Heart left ventricle (tissue), 16 donors: ENCODE measurements around the gene NXPH4. TPM values are rescaled to one million over a fixed set of nuclear protein-coding genes. Genes with fewer than 3 reads are reported as not detected.

Experiments used
- ATAC-seq, 4 donors: fragments of 200-7000 bp; cut with Tn5 transposase; one replicate each; pipeline ENCODE4 v1.9.1; 2020 to 2022; ENCODE audit warnings: moderate library complexity in 4 of 4, mild to moderate bottlenecking in 3 of 4, moderate number of reproducible peaks in 1 of 4
- DNase-seq, 5 donors: peaks; one replicate each; pipeline ENCODE4 v3.0.0-alpha.2; 2020
- H3K27ac ChIP-seq, 12 donors: fragments of 200-600 bp; sonication (generic) in 4 of 12; one replicate each; pipeline versions ENCODE4 v1.5.0 to v1.8.0; 2016 to 2022; ENCODE audit warnings: mild to moderate bottlenecking in 2 of 12
- H3K27me3 ChIP-seq, 9 donors: fragments of 200-600 bp; sonication (generic) in 2 of 9; one replicate each; pipeline versions ENCODE4 v1.5.1 to v1.8.0; 2016 to 2022; ENCODE audit warnings: mild to moderate bottlenecking in 3 of 9
- H3K36me3 ChIP-seq, 9 donors: fragments of 200-600 bp; sonication (generic) in 2 of 9; one replicate each; pipeline versions ENCODE4 v1.5.0 to v1.8.0; 2018 to 2022; ENCODE audit warnings: mild to moderate bottlenecking in 2 of 9
- H3K4me1 ChIP-seq, 12 donors: fragments of 200-600 bp; sonication (generic) in 4 of 12; one replicate each; pipeline versions ENCODE4 v1.5.0 to v1.8.0; 2016 to 2022; ENCODE audit warnings: mild to moderate bottlenecking in 3 of 12
- H3K4me3 ChIP-seq, 12 donors: fragments of 200-600 bp; sonication (generic) in 4 of 12; one replicate each; pipeline versions ENCODE4 v1.5.0 to v1.8.0; 2017 to 2022; ENCODE audit warnings: mild to moderate bottlenecking in 9 of 12, moderate library complexity in 4 of 12
- H3K9me3 ChIP-seq, 12 donors: fragments of 200-600 bp; sonication (generic) in 4 of 12; one replicate each; pipeline versions ENCODE4 v1.5.0 to v1.8.0; 2016 to 2022; ENCODE audit warnings: mild to moderate bottlenecking in 1 of 12
- CTCF ChIP-seq, 12 donors: fragments of 200-600 bp; sonication (generic) in 4 of 12; IDR thresholded peaks; one replicate each; pipeline versions ENCODE4 v1.5.0 to v1.8.0; 2018 to 2022; ENCODE audit warnings: antibody characterized with exemption in 12 of 12, mild to moderate bottlenecking in 5 of 12
- POLR2A ChIP-seq, 2 donors: fragments of 450-650 bp; IDR thresholded peaks; one replicate each; pipeline ENCODE4 v1.6.1; 2017; ENCODE audit warnings: antibody characterized with exemption in 2 of 2, mild to moderate bottlenecking in 2 of 2, moderate library complexity in 2 of 2
- WGBS, 4 donors: extraction: QIAGEN DNeasy Blood & Tissue Kit in 2 of 4; methylation state at CpG; one replicate each; pipeline versions ENCODE4 v1.1.5 to v1.1.7; 2013 to 2018; 5-methylcytosine and 5-hydroxymethylcytosine counted together
- intact Hi-C, 10 donors: fragments of 100-400 bp; cut with DNase I; formaldehyde crosslinking; loops; one replicate each; pipeline versions ENCODE4 v1.11.1 to v1.14.2; 2022
- polyA plus RNA-seq, 2 donors: library from polyadenylated mRNA; stranded (reverse); fragments of 200-250 nt; gene quantifications; one replicate each; pipeline ENCODE4 v1.2.3, GENCODE V29; 2013
- total RNA-seq, 9 donors: library from RNA; depleted of rRNA in 2 of 9; stranded (reverse); fragments of >200 nt in 2 of 9; fragmentation: NEBNext Ultra II Directional in 3 of 9; extraction: Animal tissue kit (Norgen Biotek cat#: 25700) in 3 of 9; gene quantifications; one replicate each; pipeline versions ENCODE4 v1.1.0 to v1.2.4, GENCODE V29; 2016 to 2023
- donor health status: ischemic (EF 13 %, LVEDD 7.1; RV severe dilation, severe dysfunction).
- donor health status: healthy with polysubstance abuse.
- donor health status: DM: no; HTN: yes; CAD: no.
- donor health status: DM: no; HTN: no; CAD: no.
- donor health status: ischemic (EF 25% LVEDD 6.9; RV normal size, moderate dysfunction).
- donor health status: ischemic (EF 25% LVEDD 5.7; RV mildly dilated, moderate dysfunction).
- donor health status: healthy.
- donor health status: DM: yes; HTN: yes; CAD: no.
- donor health status: ischemic (EF 35%, LVEDD 5.7; RV mildly dilated, moderate dysfunction).
- donor health status: nonischemic (EF 11% LVEDD 7.7; RV severe dilation, severe dysfunction).
- donor health status: DM: yes; HTN: yes; CAD: no.
- donor health status: PGD.
- donor health status: ischemic (EF 29% LVEDD 5.4; RV normal size, mild dysfunction).
- donor health status: nonischemic (EF 23%, LVEDD 6.1; RV moderate dilation, normal function).

NXPH4 gene
- total and polyA plus RNA-seq, 11 donors: 1.3 to 8.0 (median 3.0) TPM

- DNase-seq (no peak), ATAC-seq (no peak)
- Histone ChIP-seq H3K9me3 (no peaks in the 10 kb centered on the region), H3K27ac (no peak overlapping the region), H3K4me1 (peaks cover 0 to 15% (median 1%) of the 10 kb centered on the region in 12 donors), H3K36me3 (peaks cover 0 to 93% (median 72%) of the 10 kb centered on the region in 9 donors), H3K27me3 (no peaks in the 10 kb centered on the region), H3K4me3 (no peak overlapping the region)
- 80 to 88% (median 86%) methylated on average over 9 of the region's 9 CpGs for WGBS, 4 donors
- intact Hi-C loops: loop anchor here in 3 of 10 donors (2.0 to 10.0 kb wide), 3 partner anchors 49 to 111 kb away; no protein-coding TSS in a partner anchor
- TF ChIP-seq POLR2A (IDR thresholded peaks at IDR 0.05) (no peak), CTCF (IDR thresholded peaks at IDR 0.05) (peak in 2 of 12 donors; percentile 5 to 14)
These were observed 40.5 kb upstream of the NXPH4 start for GRCh38 chr12:57176139-57176477.

GRCh38 chr12:57176846-57177245 is 39.7 kb upstream of the NXPH4 start:
- Histone ChIP-seq H3K36me3 (peaks cover 0 to 94% (median 79%) of the 10 kb centered on the region in 9 donors), H3K27me3 (no peaks in the 10 kb centered on the region), H3K4me1 (peaks cover 0 to 15% (median 1%) of the 10 kb centered on the region in 12 donors), H3K9me3 (no peaks in the 10 kb centered on the region), H3K27ac (no peak overlapping the region), H3K4me3 (no peak overlapping the region)
- TF ChIP-seq CTCF (IDR thresholded peaks at IDR 0.05): no peak
- TF ChIP-seq POLR2A (IDR thresholded peaks at IDR 0.05): no peak
- intact Hi-C loops: loop anchor here in 3 of 10 donors (2.0 to 10.0 kb wide), 3 partner anchors 50 to 112 kb away; no protein-coding TSS in a partner anchor
- DNase-seq (no peak), ATAC-seq (no peak)
- WGBS, 4 donors: 92 to 95% (median 93%) methylated on average over 5 to 9 of the region's 9 CpGs

- no peaks in the 10 kb centered on the region for H3K27me3 ChIP-seq
- intact Hi-C loops: loop anchor here in 3 of 10 donors (2.0 to 10.0 kb wide), 3 partner anchors 51 to 113 kb away; no protein-coding TSS in a partner anchor
- peaks cover 0 to 15% (median 1%) of the 10 kb centered on the region in 12 donors for H3K4me1 ChIP-seq
- peaks cover 0 to 98% (median 84%) of the 10 kb centered on the region in 9 donors for H3K36me3 ChIP-seq
- TF ChIP-seq POLR2A (IDR thresholded peaks at IDR 0.05) (no peak), CTCF (IDR thresholded peaks at IDR 0.05) (no peak)
- DNase-seq: no peak
- H3K27ac ChIP-seq: no peak overlapping the region
- H3K4me3 ChIP-seq: no peak overlapping the region
- 93 to 96% (median 93%) methylated on average over 16 of the region's 16 CpGs for WGBS, 4 donors
- no peaks in the 10 kb centered on the region for H3K9me3 ChIP-seq
- no peak for ATAC-seq
These were observed 39.2 kb upstream of the NXPH4 start for GRCh38 chr12:57177354-57177753.

GRCh38 chr12:57178213-57178612 is 38.4 kb upstream of the NXPH4 start:
- peaks cover 0 to 97% (median 77%) of the 10 kb centered on the region in 9 donors for H3K36me3 ChIP-seq
- H3K4me3 ChIP-seq: no peak overlapping the region
- H3K27me3 ChIP-seq: no peaks in the 10 kb centered on the region
- H3K27ac ChIP-seq: no peak overlapping the region
- WGBS, 4 donors: 87 to 93% (median 91%) methylated on average over 12 to 14 of the region's 14 CpGs
- no peak for TF ChIP-seq CTCF (IDR thresholded peaks at IDR 0.05)
- no peak for TF ChIP-seq POLR2A (IDR thresholded peaks at IDR 0.05)
- H3K4me1 ChIP-seq: peaks cover 0 to 15% (median 1%) of the 10 kb centered on the region in 12 donors
- ATAC-seq (no peak), DNase-seq (no peak)
- intact Hi-C loops: loop anchor here in 2 of 10 donors (5.0 to 10.0 kb wide), 2 partner anchors 111 to 113 kb away; no protein-coding TSS in a partner anchor
- H3K9me3 ChIP-seq: no peaks in the 10 kb centered on the region
